ENCODE measurements around the gene RBBP8. TPM values are rescaled to one million over a fixed set of nuclear protein-coding genes. Genes with fewer than 3 reads are reported as not detected.

Gene RBBP8
- total RNA-seq, 1 donor from 2014 or later: 45.7 TPM

- no peak for DNase-seq
These were observed 132.2 kb downstream of the RBBP8 start for GRCh38 chr18:23065234-23065806.

GRCh38 chr18:23066060-23066459 lies 132.9 kb downstream of the RBBP8 start:
- no peak for DNase-seq

GRCh38 chr18:23066504-23067039 lies 133.4 kb downstream of the RBBP8 start:
- DNase-seq: no peak

- no peak for DNase-seq
These were observed 134.1 kb downstream of the RBBP8 start for GRCh38 chr18:23067236-23067635.

- DNase-seq: no peak
These were observed 134.9 kb downstream of the RBBP8 start for GRCh38 chr18:23068011-23068410.

GRCh38 chr18:23068570-23069310 lies 135.6 kb downstream of the RBBP8 start:
- no peak for DNase-seq

- DNase-seq: no peak
These were observed 136.4 kb downstream of the RBBP8 start for GRCh38 chr18:23069481-23069880.

GRCh38 chr18:23069898-23070297 lies 136.8 kb downstream of the RBBP8 start:
- DNase-seq: no peak

- DNase-seq: no peak
These were observed 138.2 kb downstream of the RBBP8 start for GRCh38 chr18:23071285-23071684.

- DNase-seq: no peak
These were observed 139.0 kb downstream of the RBBP8 start for GRCh38 chr18:23072079-23072478.

GRCh38 chr18:23073996-23074606 lies 141.0 kb downstream of the RBBP8 start:
- no peak for DNase-seq

Small RNA genes within 50 kb of the gene (small RNA-seq; reads per million reads assigned to genes)
- not detected for gene RF00019
- not detected for gene RN7SL745P

Other genes with a start within 250 kb of the RBBP8 start
- gene CABLES1, start 202.2 kb downstream of the RBBP8 start, total RNA-seq: 6.7 TPM

Data from occipital lobe (tissue), 3 donors.